K562 (cell line): ENCODE measurements around the gene RIN3. TPM values are rescaled to one million over a fixed set of nuclear protein-coding genes. Genes with fewer than 3 reads are reported as not detected.

Experiments used
- ATAC-seq: fragments of 200-7000 bp; cut with Tn5 transposase; 3 replicates; pipeline ENCODE4 v1.9.1; 2020; ENCODE audit warnings: moderate library complexity
- BruUV-seq: library from RNA; stranded (reverse); fragments of 400-500 nt; replicated peaks from 2 replicates; lab custom pipeline; 2021; lab: Mats Ljungman, UMichigan
- CTCF ChIA-PET: fragments of 300-600 bp; formaldehyde crosslinking; extraction: SDS; loops from one replicate; lab custom pipeline; 2021; ENCODE audit warnings: low intra/inter-chr PET ratio; lab: Yijun Ruan, JAX
- POLR2A ChIA-PET: fragments of 300-600, 350-650 bp; sonication (Branson Sonifier 250); formaldehyde crosslinking; extraction: SDS; loops from one replicate; lab custom pipeline; 2021; ENCODE audit warnings: antibody characterized with exemption, inconsistent platforms; lab: Yijun Ruan, JAX
- DNase-seq, 4 experiments: peaks; one replicate each; pipeline versions ENCODE4 v3.0.0 to v3.0.0-alpha.2; 2011 to 2018; ENCODE audit warnings: low spot score in 3 of 4, mixed read lengths in 3 of 4; ENCODE audit errors: extremely low read depth in 1 of 4
- FAIRE-seq: peaks from 2 replicates; lab custom pipeline; 2011; peaks lifted over from hg19 to GRCh38; lab: Jason Lieb, UNC
- H2AFZ ChIP-seq: 2 replicates; pipeline ENCODE4 v1.6.0; 2011; ENCODE audit warnings: low read depth, low read length, control low read depth, inconsistent platforms
- H3K27ac ChIP-seq: fragments of 200-600 bp; 3 replicates; pipeline ENCODE4 v1.8.0; 2011; ENCODE audit warnings: low read depth, mild to moderate bottlenecking, control low read depth, inconsistent platforms, low read length, moderate library complexity, mixed read lengths; ENCODE audit errors: extremely low read depth
- H3K27me3 ChIP-seq, 2 experiments: fragments of 300-600 bp in 1 of 2; 2 replicates in 1 of 2; 3 replicates in 1 of 2; pipeline versions ENCODE4 v1.6.0 to v1.8.0; 2011; ENCODE audit warnings: inconsistent platforms in 2 of 2, low read length in 2 of 2, mild to moderate bottlenecking in 1 of 2, mixed read lengths in 1 of 2, moderate library complexity in 1 of 2; ENCODE audit not compliant: control insufficient read depth in 2 of 2, insufficient read depth in 2 of 2
- H3K36me3 ChIP-seq: fragments of 300-600 bp; 3 replicates; pipeline ENCODE4 v1.8.0; 2011; ENCODE audit warnings: mild to moderate bottlenecking, low read length, inconsistent platforms; ENCODE audit not compliant: control insufficient read depth, insufficient read depth
- H3K4me1 ChIP-seq, 2 experiments: fragments of 200-600 bp in 1 of 2; replicated peaks in 1 of 2; 2 replicates in 1 of 2; 3 replicates in 1 of 2; pipeline versions ENCODE4 v1.5.1 to v1.8.0; 2011; ENCODE audit warnings: inconsistent platforms in 2 of 2, low read length in 2 of 2, mild to moderate bottlenecking in 1 of 2, mixed read lengths in 1 of 2, moderate library complexity in 1 of 2; ENCODE audit not compliant: control insufficient read depth in 2 of 2, insufficient read depth in 2 of 2
- H3K4me2 ChIP-seq: 2 replicates; pipeline ENCODE4 v1.6.1; 2011; ENCODE audit warnings: low read length, control low read depth, inconsistent platforms, mixed read lengths; ENCODE audit not compliant: insufficient read depth
- H3K4me3 ChIP-seq: fragments of 200-600 bp; sonication (generic), shearing (Covaris generic); 2 replicates; pipeline ENCODE4 v1.5.1; 2016; ENCODE audit warnings: control low read depth, inconsistent platforms
- H3K79me2 ChIP-seq: fragments of 200-600 bp; 3 replicates; pipeline ENCODE4 v1.8.0; 2011; ENCODE audit warnings: low read length, inconsistent platforms; ENCODE audit not compliant: control insufficient read depth, insufficient read depth
- H3K9ac ChIP-seq, 2 experiments: 2 replicates each; pipeline versions ENCODE4 v1.6.0 to v1.6.1; 2011; ENCODE audit warnings: low read depth in 2 of 2, low read length in 2 of 2, control low read depth in 1 of 2, inconsistent platforms in 1 of 2, mild to moderate bottlenecking in 1 of 2, mixed read lengths in 1 of 2; ENCODE audit not compliant: insufficient read depth in 1 of 2
- H3K9me1 ChIP-seq: one replicate; pipeline ENCODE4 v1.6.0; 2011; ENCODE audit warnings: inconsistent platforms, mild to moderate bottlenecking, low read length, moderate library complexity; ENCODE audit not compliant: control insufficient read depth, insufficient read depth
- H3K9me3 ChIP-seq: replicated peaks from 2 replicates; pipeline ENCODE4 v1.5.1; 2011; ENCODE audit warnings: low read depth, low read length, inconsistent platforms; ENCODE audit not compliant: control insufficient read depth, insufficient read depth
- H4K20me1 ChIP-seq: replicated peaks from 2 replicates; pipeline ENCODE4 v1.6.1; 2011; ENCODE audit warnings: low read length, inconsistent platforms, mixed read lengths; ENCODE audit not compliant: control insufficient read depth, insufficient read depth
- GABPA ChIP-seq: fragments of 200-800 bp; sonication (Bioruptor generic); conservative IDR thresholded peaks from 2 replicates; pipeline ENCODE4 v1.6.1; 2016; ENCODE audit warnings: low read depth, missing genetic modification characterization, missing compliant biosample characterization
- GTF2A2 ChIP-seq: IDR thresholded peaks from 2 replicates; pipeline ENCODE4 v1.6.1; 2016; ENCODE audit warnings: mild to moderate bottlenecking, missing genetic modification characterization, missing compliant biosample characterization
- KAT7 ChIP-seq: sonication (generic); formaldehyde crosslinking; IDR thresholded peaks from 2 replicates; pipeline ENCODE4 v1.8.0; 2022; ENCODE audit warnings: missing genetic modification reagents, mild to moderate bottlenecking, borderline replicate concordance
- PPARD ChIP-seq: fragments of 250-450 bp; sonication (Bioruptor Pico); IDR thresholded peaks from 2 replicates; pipeline ENCODE4 v1.8.0; 2022; ENCODE audit warnings: inconsistent platforms, mild to moderate bottlenecking, moderate library complexity
- SNRNP70 ChIP-seq: fragments of 200-400 bp; formaldehyde crosslinking; optimal IDR thresholded peaks from 2 replicates; pipeline ENCODE3; 2017; ENCODE audit warnings: low read depth, low read length
- STAG1 ChIP-seq: sonication (generic); formaldehyde crosslinking; IDR thresholded peaks from 2 replicates; pipeline ENCODE4 v1.5.0; 2020; ENCODE audit warnings: missing genetic modification reagents, borderline replicate concordance
- ZBTB17 ChIP-seq: fragments of 450-650 bp; formaldehyde crosslinking; IDR thresholded peaks from 2 replicates; pipeline ENCODE4 v1.4.0; 2020; ENCODE audit warnings: mild to moderate bottlenecking
- ZNF133 ChIP-seq: fragments of 250-450 bp; sonication (Bioruptor Pico); IDR thresholded peaks from 2 replicates; pipeline ENCODE4 v1.4.0; 2020; ENCODE audit warnings: mild to moderate bottlenecking
- ZNF699 ChIP-seq: fragments of 250-450 bp; sonication (Bioruptor Pico); IDR thresholded peaks from 2 replicates; pipeline ENCODE4 v1.8.0; 2021; ENCODE audit warnings: mild to moderate bottlenecking, moderate library complexity; ENCODE audit not compliant: insufficient replicate concordance
- ZSCAN29 ChIP-seq: fragments of 450-650 bp; IDR thresholded peaks from 2 replicates; pipeline ENCODE4 v1.6.1; 2017
- WGBS: fragments of 100-300 bp; shearing (Covaris generic); methylation state at CpG from one replicate; pipeline ENCODE4 v1.1.6; 2016; ENCODE audit warnings: low coverage, mixed read lengths; ENCODE audit not compliant: insufficient coverage; ENCODE audit errors: missing lambda C conversion rate; 5-methylcytosine and 5-hydroxymethylcytosine counted together
- in situ Hi-C: fragments of 300-500 bp; cut with MboI; formaldehyde crosslinking; loops from 4 replicates; pipeline ENCODE4 v1.15.0; 2018; ENCODE audit warnings: inconsistent platforms, mixed read lengths
- intact Hi-C: fragments of 100-400 bp; cut with micrococcal nuclease; formaldehyde crosslinking; loops from 2 replicates; pipeline ENCODE4 v1.14.2; 2022
- polyA plus RNA-seq, 8 experiments: library from polyadenylated mRNA; depleted of rRNA in 4 of 8; stranded (reverse) in 5 of 8; unstranded in 3 of 8; fragments of >200 nt; fragmentation: Nextera tagmentation in 2 of 8; fragmentation: Illumina TruSeq in 1 of 8; extraction: Ambion mirVana in 2 of 8; extraction: Trizol in 1 of 8; gene quantifications; 2 replicates each; pipeline versions ENCODE4 v1.2.1 to v1.2.3, GENCODE V29; 2011 to 2014; ENCODE audit warnings: inconsistent platforms in 1 of 8, missing spikeins in 1 of 8
- total RNA-seq, 7 experiments: library from RNA; depleted of rRNA in 6 of 7; stranded (reverse); fragments of >200 nt in 6 of 7; fragmentation: Illumina TruSeq in 2 of 7; extraction: Trizol in 2 of 7; gene quantifications; 2 replicates each; pipeline versions ENCODE4 v1.2.1 to v1.2.3, GENCODE V29; 2011 to 2021; ENCODE audit warnings: low replicate concordance in 1 of 7
- TF ChIP-seq, protein P1 (sequence below): fragments of 450-650 bp; IDR thresholded peaks from 2 replicates; pipeline ENCODE4 v1.6.1; 2016; ENCODE audit warnings: missing biosample characterization, missing genetic modification characterization
- TF ChIP-seq, protein P2 (sequence below): fragments of 250-450 bp; sonication (Bioruptor Pico); IDR thresholded peaks from 2 replicates; pipeline ENCODE4 v1.8.0; 2021; ENCODE audit warnings: borderline replicate concordance, mild to moderate bottlenecking, moderate library complexity; ENCODE audit not compliant: poor library complexity, severe bottlenecking
- TF ChIP-seq, protein P3 (sequence below): fragments of 250-450 bp; sonication (Bioruptor Pico); IDR thresholded peaks from 2 replicates; pipeline ENCODE4 v1.5.0; 2020; ENCODE audit warnings: mild to moderate bottlenecking

RIN3 gene
- total and polyA plus RNA-seq, 9 of the 15 experiments (the other 6 are each of a cell fraction or from before 2014, with no cell fraction given): 0.01 to 0.49 (median 0.08) TPM; not detected in 5

DNA sequence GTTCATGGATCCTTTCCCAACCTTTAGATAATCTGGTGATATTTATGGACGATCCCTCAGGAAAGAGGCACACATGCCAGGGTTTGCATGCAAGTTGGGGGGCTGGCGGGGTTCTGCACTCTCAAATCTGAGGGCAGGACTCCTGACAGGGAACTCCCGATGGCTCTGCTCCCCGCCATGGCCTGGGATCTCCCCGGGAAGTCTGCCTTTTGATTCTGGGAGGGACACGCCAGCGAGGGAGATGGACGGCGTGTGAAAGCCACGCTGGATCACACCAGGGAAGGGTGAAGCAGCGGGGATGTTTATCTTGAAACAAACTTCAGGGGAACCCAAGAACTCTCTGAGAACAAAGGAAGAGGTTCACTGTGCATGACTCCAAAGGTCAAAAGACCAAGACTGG lies 191.2 kb downstream of the RIN3 start (continued):
- TF ChIP-seq, protein P1, sequence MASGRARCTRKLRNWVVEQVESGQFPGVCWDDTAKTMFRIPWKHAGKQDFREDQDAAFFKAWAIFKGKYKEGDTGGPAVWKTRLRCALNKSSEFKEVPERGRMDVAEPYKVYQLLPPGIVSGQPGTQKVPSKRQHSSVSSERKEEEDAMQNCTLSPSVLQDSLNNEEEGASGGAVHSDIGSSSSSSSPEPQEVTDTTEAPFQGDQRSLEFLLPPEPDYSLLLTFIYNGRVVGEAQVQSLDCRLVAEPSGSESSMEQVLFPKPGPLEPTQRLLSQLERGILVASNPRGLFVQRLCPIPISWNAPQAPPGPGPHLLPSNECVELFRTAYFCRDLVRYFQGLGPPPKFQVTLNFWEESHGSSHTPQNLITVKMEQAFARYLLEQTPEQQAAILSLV: no peak
- TF ChIP-seq, protein P2, sequence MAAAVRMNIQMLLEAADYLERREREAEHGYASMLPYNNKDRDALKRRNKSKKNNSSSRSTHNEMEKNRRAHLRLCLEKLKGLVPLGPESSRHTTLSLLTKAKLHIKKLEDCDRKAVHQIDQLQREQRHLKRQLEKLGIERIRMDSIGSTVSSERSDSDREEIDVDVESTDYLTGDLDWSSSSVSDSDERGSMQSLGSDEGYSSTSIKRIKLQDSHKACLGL: no peak
- TF ChIP-seq GTF2A2 (tag) (no peak), ZNF699 (CRISPR knock-in tag) (no peak)
- TF ChIP-seq, protein P3, sequence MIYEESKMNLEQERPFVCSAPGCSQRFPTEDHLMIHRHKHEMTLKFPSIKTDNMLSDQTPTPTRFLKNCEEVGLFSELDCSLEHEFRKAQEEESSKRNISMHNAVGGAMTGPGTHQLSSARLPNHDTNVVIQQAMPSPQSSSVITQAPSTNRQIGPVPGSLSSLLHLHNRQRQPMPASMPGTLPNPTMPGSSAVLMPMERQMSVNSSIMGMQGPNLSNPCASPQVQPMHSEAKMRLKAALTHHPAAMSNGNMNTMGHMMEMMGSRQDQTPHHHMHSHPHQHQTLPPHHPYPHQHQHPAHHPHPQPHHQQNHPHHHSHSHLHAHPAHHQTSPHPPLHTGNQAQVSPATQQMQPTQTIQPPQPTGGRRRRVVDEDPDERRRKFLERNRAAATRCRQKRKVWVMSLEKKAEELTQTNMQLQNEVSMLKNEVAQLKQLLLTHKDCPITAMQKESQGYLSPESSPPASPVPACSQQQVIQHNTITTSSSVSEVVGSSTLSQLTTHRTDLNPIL (CRISPR knock-in tag): no peak

DNA sequence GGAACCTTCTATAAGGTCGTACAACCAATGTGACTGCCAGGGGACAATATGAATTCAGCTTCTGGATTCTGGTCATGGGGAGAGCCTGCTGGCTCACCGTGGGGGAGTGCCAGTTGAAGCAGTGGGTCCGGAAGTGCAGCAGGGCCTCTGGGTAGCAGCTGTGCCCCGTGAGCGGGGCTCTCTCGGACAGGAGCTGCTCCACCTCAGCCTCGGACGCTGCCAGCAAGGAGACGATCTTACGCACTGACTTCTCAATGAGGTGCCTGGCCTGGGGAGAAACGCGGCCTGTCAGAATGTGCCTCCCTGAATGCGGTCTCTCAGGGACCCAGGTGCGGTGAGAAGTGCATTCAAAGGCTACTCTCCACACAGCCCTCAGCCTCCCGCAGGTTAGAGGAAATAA lies 192.8 kb downstream of the RIN3 start:
- H3K79me2 ChIP-seq: no peaks in the 10 kb centered on the region
- H3K4me3 ChIP-seq: no peak overlapping the region
- FAIRE-seq (no peak), DNase-seq (no peak), ATAC-seq (no peak)
- H3K9me3 ChIP-seq: no peaks in the 10 kb centered on the region
- no peaks in the 10 kb centered on the region for H3K9me1 ChIP-seq
- H3K4me1 ChIP-seq: no peaks in the 10 kb centered on the region
- ChIA-PET CTCF (no interaction called here), POLR2A (no interaction called here)
- TF ChIP-seq KAT7 (CRISPR knock-in tag) (no peak), GABPA (tag) (no peak), ZSCAN29 (no peak), STAG1 (CRISPR knock-in tag) (no peak), ZBTB17 (CRISPR knock-in tag) (no peak), PPARD (CRISPR knock-in tag) (no peak), SNRNP70 (no peak), ZNF133 (no peak)
- H4K20me1 ChIP-seq: no peaks in the 10 kb centered on the region
- H3K36me3 ChIP-seq: no peaks in the 10 kb centered on the region
- H3K27ac ChIP-seq: no peak overlapping the region
- in situ Hi-C loops (no loop called here), intact Hi-C loops (no loop called here)
- H3K27me3 ChIP-seq: peaks cover 5 to 64% of the 10 kb centered on the region in 2 experiments; a peak in 3 of 5 replicates
- WGBS: 12% methylated on average over 11 of the region's 15 CpGs
- no TSS peak for BruUV-seq
- H3K4me2 ChIP-seq: no peak overlapping the region
- no peak overlapping the region for H3K9ac ChIP-seq
- H2AFZ ChIP-seq: no peak overlapping the region
